Progenitor cell of endocrine pancreas (in vitro differentiated cells): ENCODE data around the gene SYT9. TPM values are rescaled to one million over a fixed set of nuclear protein-coding genes. Genes with fewer than 3 reads are reported as not detected.

Experiments used
- DNase-seq: peaks from one replicate; pipeline ENCODE4 v3.0.0; 2021; ENCODE audit warnings: low spot score; ENCODE audit not compliant: unreplicated experiment
- H3K27ac Mint-ChIP-seq: 2 replicates; pipeline ENCODE4 v1.8.0; 2021; ENCODE audit warnings: mild to moderate bottlenecking, moderate library complexity, mixed read lengths
- H3K27me3 Mint-ChIP-seq: 2 replicates; pipeline ENCODE4 v1.8.0; 2021; ENCODE audit warnings: mixed read lengths
- H3K36me3 Mint-ChIP-seq: 2 replicates; pipeline ENCODE4 v1.8.0; 2022; ENCODE audit warnings: mixed read lengths; ENCODE audit not compliant: insufficient read depth
- H3K4me1 Mint-ChIP-seq: 2 replicates; pipeline ENCODE4 v1.8.0; 2021; ENCODE audit warnings: low read depth, mixed read lengths
- H3K4me3 Mint-ChIP-seq: 2 replicates; pipeline ENCODE4 v1.8.0; 2021; ENCODE audit warnings: low read depth, mild to moderate bottlenecking, moderate library complexity, mixed read lengths
- H3K9me3 Mint-ChIP-seq: 2 replicates; pipeline ENCODE4 v1.8.0; 2021; ENCODE audit warnings: low read depth, mixed read lengths
- CTCF ChIP-seq: fragments of 200-600 bp; sonication (generic); IDR thresholded peaks from one replicate; pipeline ENCODE4 v1.5.0; 2021; ENCODE audit warnings: antibody characterized with exemption, mild to moderate bottlenecking; ENCODE audit not compliant: unreplicated experiment
- total RNA-seq: library from RNA; stranded (reverse); gene quantifications from 2 replicates; pipeline ENCODE4 v1.2.1, GENCODE V29; 2021

Gene SYT9
- total RNA-seq, 1 donor from 2014 or later: 0.57 TPM

DNA sequence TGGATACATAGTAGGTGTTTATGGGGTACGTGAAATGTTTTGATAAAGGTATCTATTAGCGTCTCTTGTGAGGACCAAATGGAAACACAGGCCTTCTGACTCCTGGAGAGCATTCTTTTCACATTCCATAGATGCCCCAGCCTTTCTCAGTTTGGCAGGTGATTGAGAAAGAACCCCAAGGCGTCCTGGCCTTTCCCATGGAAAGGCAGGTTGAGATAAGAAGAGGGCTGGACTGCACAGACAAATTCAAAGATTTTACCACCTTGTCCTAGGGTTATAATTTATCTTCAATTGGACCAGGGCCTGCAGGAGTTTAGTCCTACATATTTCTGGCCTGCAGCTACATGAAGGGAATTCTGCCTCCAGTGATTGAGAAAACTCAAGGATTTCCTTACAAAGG is 232.9 kb downstream of the SYT9 start:
- Mint-ChIP-seq H3K9me3 (no peaks in the 10 kb centered on the region), H3K27ac (no peak overlapping the region), H3K4me1 (peaks cover 9% of the 10 kb centered on the region), H3K36me3 (no peaks in the 10 kb centered on the region), H3K4me3 (no peak overlapping the region), H3K27me3 (no peaks in the 10 kb centered on the region)
- no peak for DNase-seq
- TF ChIP-seq CTCF: no peak

GRCh38 chr11:7485186-7486097 is 233.7 kb downstream of the SYT9 start, which contains the start of gene OLFML1:
Gene OLFML1, plus strand, starts transcription at chr11:7485506. Its CDS starts 370 bp downstream, at chr11:7485876.
- Mint-ChIP-seq H3K9me3 (no peaks in the 10 kb centered on the region), H3K4me3 (no peak within 1 kb of the TSS), H3K36me3 (no peaks in the 10 kb centered on the region), H3K4me1 (peaks cover 9% of the 10 kb centered on the region), H3K27me3 (no peaks in the 10 kb centered on the region), H3K27ac (no peak within 1 kb of the TSS)
- TF ChIP-seq CTCF: no peak
- no peak for DNase-seq

DNA sequence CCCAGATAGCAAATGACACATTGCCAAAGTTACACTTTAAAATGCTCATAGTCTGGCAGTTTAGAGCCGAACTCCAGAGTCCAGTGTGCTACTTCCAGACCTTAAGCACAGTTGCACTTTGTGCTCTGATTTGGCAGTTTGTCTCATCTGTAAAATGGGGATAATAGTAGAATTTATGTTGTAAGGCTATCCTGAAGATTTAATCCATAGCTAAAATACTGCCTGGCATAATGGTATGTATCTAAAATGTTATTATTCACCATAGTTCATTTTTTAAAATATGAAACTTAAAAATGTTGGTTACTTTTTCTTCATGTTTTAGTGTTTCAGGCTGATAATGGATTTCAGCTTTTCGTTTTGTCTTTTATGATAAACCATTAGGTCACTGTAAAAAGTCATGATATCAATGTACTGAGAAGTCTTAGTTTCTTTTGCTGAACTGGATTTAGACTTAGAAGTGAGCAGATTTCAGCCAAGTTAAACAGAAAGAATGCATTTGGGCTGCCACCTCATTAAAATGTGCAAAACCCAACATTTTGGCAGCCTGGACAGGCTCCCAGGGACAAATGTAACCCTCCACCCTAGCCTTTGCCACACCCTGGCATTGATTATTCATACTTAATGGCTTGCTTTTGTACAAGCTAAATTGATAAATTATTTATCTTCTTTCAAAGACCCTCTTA is 234.5 kb downstream of the SYT9 start:
- DNase-seq: no peak
- Mint-ChIP-seq H3K36me3 (no peaks in the 10 kb centered on the region), H3K4me1 (peaks cover 9% of the 10 kb centered on the region), H3K4me3 (no peak overlapping the region), H3K9me3 (no peaks in the 10 kb centered on the region), H3K27ac (no peak overlapping the region), H3K27me3 (no peaks in the 10 kb centered on the region)
- no peak for TF ChIP-seq CTCF

- H3K4me1 Mint-ChIP-seq: peaks cover 9% of the 10 kb centered on the region
- H3K9me3 Mint-ChIP-seq: no peaks in the 10 kb centered on the region
- H3K36me3 Mint-ChIP-seq: no peaks in the 10 kb centered on the region
- no peak overlapping the region for H3K4me3 Mint-ChIP-seq
- no peak for TF ChIP-seq CTCF
- H3K27ac Mint-ChIP-seq: no peak overlapping the region
- DNase-seq: no peak
- H3K27me3 Mint-ChIP-seq: no peaks in the 10 kb centered on the region
These were observed 235.1 kb downstream of the SYT9 start for GRCh38 chr11:7486781-7487140.

- Mint-ChIP-seq H3K9me3 (no peaks in the 10 kb centered on the region), H3K4me3 (no peak overlapping the region), H3K4me1 (peaks cover 9% of the 10 kb centered on the region), H3K27ac (no peak overlapping the region), H3K36me3 (no peaks in the 10 kb centered on the region), H3K27me3 (no peaks in the 10 kb centered on the region)
- TF ChIP-seq CTCF: no peak
- DNase-seq: no peak
These were observed 235.7 kb downstream of the SYT9 start for GRCh38 chr11:7487360-7487759.
